BE2C (cell line): ENCODE data around the gene NKAPD1.
"Not testable (repeated sequence)": the region's sequence is repeated elsewhere in the genome, so short reads cannot be mapped to it uniquely, and the experiment has no call there.

Experiments
- DNase-seq: peaks from one replicate; pipeline ENCODE4 v3.0.0-alpha.2; 2020
- H3K27me3 ChIP-seq: fragments of 250-450 bp; sonication (Bioruptor Pico); 2 replicates; pipeline ENCODE4 v1.5.1; 2020; ENCODE audit warnings: mild to moderate bottlenecking
- H3K36me3 ChIP-seq: fragments of 250-450 bp; sonication (Bioruptor Pico); 2 replicates; pipeline ENCODE4 v1.5.1; 2020; ENCODE audit warnings: mild to moderate bottlenecking
- H3K4me1 ChIP-seq: fragments of 250-450 bp; sonication (Bioruptor Pico); 2 replicates; pipeline ENCODE4 v1.5.1; 2020
- H3K4me3 ChIP-seq: 2 replicates; pipeline ENCODE4 v1.5.1; 2011; ENCODE audit warnings: low read depth, low read length
- H3K9me3 ChIP-seq: fragments of 250-450 bp; sonication (Bioruptor Pico); 2 replicates; pipeline ENCODE4 v1.5.1; 2020
- TF ChIP-seq, protein P1 (sequence below): IDR thresholded peaks from 2 replicates; pipeline ENCODE4 v1.5.1; 2012; ENCODE audit warnings: mild to moderate bottlenecking, low read depth, low read length

NKAPD1 gene

DNA sequence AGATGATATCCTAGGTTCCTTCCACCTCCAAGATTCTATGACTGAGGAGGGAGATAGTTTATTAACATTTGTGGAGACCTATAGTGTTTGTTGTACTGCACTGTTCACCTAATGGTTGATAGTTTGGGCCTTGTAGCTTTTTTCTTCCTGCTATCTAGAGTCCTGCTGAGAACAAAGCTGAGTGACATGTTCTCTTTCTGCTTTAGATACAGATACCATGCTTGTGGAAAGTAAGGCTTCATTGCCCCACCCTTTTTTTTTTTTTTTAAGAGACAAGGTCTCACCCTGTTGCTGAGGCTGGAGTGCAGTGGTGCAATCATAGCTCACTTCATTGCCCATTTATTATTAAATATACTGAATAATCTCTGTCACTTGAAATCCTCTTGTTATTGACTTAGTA is 36.6 kb upstream of the NKAPD1 start:
- Histone ChIP-seq H3K4me3 (no peak overlapping the region), H3K27me3 (no peaks in the 10 kb centered on the region; the same call in 1 of the 2 replicates), H3K4me1 (no peaks in the 10 kb centered on the region), H3K36me3 (peaks cover 72% of the 10 kb centered on the region), H3K9me3 (no peaks in the 10 kb centered on the region)
- TF ChIP-seq, protein P1, sequence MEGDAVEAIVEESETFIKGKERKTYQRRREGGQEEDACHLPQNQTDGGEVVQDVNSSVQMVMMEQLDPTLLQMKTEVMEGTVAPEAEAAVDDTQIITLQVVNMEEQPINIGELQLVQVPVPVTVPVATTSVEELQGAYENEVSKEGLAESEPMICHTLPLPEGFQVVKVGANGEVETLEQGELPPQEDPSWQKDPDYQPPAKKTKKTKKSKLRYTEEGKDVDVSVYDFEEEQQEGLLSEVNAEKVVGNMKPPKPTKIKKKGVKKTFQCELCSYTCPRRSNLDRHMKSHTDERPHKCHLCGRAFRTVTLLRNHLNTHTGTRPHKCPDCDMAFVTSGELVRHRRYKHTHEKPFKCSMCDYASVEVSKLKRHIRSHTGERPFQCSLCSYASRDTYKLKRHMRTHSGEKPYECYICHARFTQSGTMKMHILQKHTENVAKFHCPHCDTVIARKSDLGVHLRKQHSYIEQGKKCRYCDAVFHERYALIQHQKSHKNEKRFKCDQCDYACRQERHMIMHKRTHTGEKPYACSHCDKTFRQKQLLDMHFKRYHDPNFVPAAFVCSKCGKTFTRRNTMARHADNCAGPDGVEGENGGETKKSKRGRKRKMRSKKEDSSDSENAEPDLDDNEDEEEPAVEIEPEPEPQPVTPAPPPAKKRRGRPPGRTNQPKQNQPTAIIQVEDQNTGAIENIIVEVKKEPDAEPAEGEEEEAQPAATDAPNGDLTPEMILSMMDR, result no peak
- no peak for DNase-seq

DNA sequence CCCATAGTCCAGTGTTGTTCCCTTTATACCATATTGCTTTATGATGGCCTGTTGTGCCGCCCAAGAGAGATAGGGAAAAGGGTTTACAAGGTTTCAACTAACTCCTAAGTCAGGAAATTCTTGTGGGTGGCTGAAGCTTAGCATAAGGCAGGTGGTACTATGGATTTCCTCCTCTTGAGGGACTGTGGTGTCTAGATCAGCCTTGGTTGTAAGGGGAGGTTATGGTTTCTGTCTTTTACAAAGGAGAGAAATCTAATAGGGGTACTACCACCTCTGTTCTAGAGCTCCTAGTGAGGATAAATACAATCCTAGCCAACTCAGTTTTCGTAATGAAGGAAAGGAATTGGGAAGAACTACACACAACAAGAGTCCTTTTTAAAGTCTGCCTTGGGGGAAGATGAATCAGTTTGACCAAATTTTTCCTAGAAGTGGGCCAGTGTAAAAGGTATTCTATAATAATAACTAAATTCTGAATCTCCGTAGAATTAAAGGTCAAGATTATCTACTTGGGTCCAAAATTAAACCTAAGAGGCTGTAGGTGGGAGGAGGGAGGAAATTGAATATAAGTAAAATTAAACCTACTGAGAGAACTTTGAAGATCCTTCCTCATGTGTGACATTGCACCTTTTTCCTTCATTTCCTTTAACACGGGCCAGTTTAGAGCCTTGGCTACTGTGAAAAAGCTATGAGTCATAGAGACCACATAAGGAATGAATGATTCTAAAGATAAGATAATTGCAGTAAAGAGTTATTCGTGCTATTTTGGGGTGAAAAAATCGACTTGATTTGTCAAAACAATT is 31.7 kb upstream of the NKAPD1 start:
- H3K9me3 ChIP-seq, result no peaks in the 10 kb centered on the region
- peaks cover 89% of the 10 kb centered on the region for H3K36me3 ChIP-seq
- DNase-seq, result no peak
- TF ChIP-seq, protein P1, result no peak
- no peaks in the 10 kb centered on the region; the same call in 1 of the 2 replicates for H3K27me3 ChIP-seq
- H3K4me3 ChIP-seq, result no peak overlapping the region
- no peaks in the 10 kb centered on the region for H3K4me1 ChIP-seq

DNA sequence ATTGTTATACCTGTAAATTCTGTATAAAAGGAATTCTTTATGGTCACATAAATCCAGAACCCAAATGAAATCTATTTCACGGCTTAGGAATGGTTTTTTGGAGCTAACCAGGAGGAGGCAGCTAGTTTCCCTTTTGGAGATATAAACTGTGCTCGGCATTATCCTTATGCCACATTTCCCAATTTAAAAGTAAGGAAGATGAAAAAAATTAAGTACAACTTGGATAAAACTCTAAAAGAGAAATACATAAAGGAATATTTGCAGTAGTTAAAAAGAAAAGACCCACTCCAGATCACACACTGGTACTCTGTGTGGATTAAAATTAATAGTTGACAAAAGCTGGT is 31.2 kb upstream of the NKAPD1 start:
- H3K4me1 ChIP-seq, result no peaks in the 10 kb centered on the region
- no peaks in the 10 kb centered on the region; the same call in 1 of the 2 replicates for H3K27me3 ChIP-seq
- TF ChIP-seq, protein P1, result no peak
- no peak for DNase-seq
- no peak overlapping the region for H3K4me3 ChIP-seq
- H3K9me3 ChIP-seq, result no peaks in the 10 kb centered on the region
- H3K36me3 ChIP-seq, result peaks cover 89% of the 10 kb centered on the region

DNA sequence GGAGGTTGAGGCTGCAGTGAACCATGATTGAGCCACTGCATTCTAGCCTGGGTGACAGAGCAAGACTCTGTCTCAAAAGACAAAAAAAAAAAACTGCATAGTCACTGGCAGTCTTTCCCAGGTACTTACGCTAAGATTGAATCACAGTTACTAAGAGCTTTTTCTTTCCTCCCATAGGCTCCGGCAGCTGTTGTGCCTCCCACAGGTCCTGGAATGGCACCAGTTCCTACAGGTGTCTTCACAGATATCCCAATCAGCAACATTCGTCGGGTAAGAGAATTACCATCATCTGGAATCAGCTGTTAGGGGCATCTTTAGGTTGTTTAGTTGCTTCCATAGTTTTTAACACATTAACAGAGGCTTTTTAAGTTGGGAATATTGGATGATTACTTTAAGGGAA is 29.1 kb upstream of the NKAPD1 start:
- Histone ChIP-seq H3K4me1 (no peaks in the 10 kb centered on the region), H3K36me3 (peaks cover 91% of the 10 kb centered on the region), H3K27me3 (no peaks in the 10 kb centered on the region; the same call in 1 of the 2 replicates), H3K9me3 (no peaks in the 10 kb centered on the region), H3K4me3 (no peak overlapping the region)
- TF ChIP-seq, protein P1, result no peak
- DNase-seq, result no peak

DNA sequence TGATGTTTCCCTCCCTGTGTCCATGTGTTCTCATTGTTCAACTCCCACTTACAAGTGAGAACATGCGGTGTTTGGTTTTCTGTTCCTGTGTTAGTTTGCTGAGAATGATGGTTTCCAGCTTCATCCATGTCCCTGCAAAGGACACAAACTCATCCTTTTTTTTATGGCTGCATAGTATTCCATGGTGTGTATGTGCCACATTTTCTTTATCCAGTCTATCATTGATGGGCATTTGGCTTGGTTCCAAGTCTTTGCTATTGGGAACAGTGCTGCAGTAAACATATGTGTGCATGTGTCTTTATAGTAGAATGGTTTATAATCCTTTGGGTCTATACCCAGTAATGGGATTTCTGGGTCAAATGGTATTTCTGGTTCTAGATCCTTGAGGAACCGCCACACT is 27.5 kb upstream of the NKAPD1 start:
- not testable (repeated sequence) for H3K4me1 ChIP-seq, H3K9me3 ChIP-seq, DNase-seq, H3K4me3 ChIP-seq, H3K27me3 ChIP-seq
- peaks cover 91% of the 10 kb centered on the region for H3K36me3 ChIP-seq

DNA sequence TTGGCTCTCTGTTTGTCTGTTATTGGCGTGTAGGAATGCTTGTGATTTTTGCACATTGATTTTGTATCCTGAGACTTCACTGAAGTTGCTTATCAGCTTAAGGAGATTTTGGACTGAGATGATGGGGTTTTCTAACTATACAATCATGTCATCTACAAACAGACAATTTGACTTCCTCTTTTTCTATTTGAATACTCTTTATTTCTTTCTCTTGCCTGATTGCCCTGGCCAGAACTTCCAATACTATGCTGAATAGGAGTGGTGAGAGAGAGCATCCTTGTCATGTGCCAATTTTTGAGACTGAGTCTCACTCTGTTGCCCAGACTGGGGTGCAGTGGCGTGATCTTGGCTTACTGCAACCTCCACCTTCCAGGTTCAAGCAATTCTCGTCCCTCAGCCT is 25.8 kb upstream of the NKAPD1 start:
- H3K36me3 ChIP-seq, result peaks cover 91% of the 10 kb centered on the region
- not testable (repeated sequence) for H3K4me3 ChIP-seq, H3K27me3 ChIP-seq, H3K9me3 ChIP-seq, DNase-seq, H3K4me1 ChIP-seq

- Histone ChIP-seq H3K27me3 (no peaks in the 10 kb centered on the region), H3K4me3 (no peak overlapping the region), H3K36me3 (peaks cover 92% of the 10 kb centered on the region), H3K9me3 (no peaks in the 10 kb centered on the region), H3K4me1 (no peaks in the 10 kb centered on the region)
- DNase-seq, result no peak
- TF ChIP-seq, protein P1, result no peak
These were observed 24.3 kb upstream of the NKAPD1 start for GRCh38 chr11:112049777-112050176.
